OCI-LY1 (cell line): Measurements from ENCODE around the gene AFTPH.

Experiments
- CTCF ChIP-seq: fragments of 200-600 bp; sonication (generic), shearing (Covaris generic); IDR thresholded peaks from 2 replicates; pipeline ENCODE4 v1.5.1; 2017; ENCODE audit warnings: mild to moderate bottlenecking, antibody characterized with exemption, low read length, moderate library complexity, mixed read lengths
- EZH2 ChIP-seq: fragments of 200-600 bp; sonication (generic), shearing (Covaris generic); IDR thresholded peaks from 2 replicates; pipeline ENCODE4 v1.8.0; 2017; ENCODE audit warnings: borderline replicate concordance, mixed run types, mild to moderate bottlenecking, antibody characterized with exemption, low read length, moderate library complexity, mixed read lengths

- TF ChIP-seq CTCF, result no peak
- TF ChIP-seq EZH2, result no peak
These were observed 81.9 kb downstream of the AFTPH start for GRCh38 chr2:64605991-64606478.
